MV-4-11 (cell line): Measurements from ENCODE around the gene ODF4.
A peak's percentile ranks its signal among the peaks of the same experiment; 100 is the strongest.
"Not testable (repeated sequence)": the region's sequence is repeated elsewhere in the genome, so short reads cannot be mapped to it uniquely, and the experiment has no call there.

ENCODE experiments used
- DNase-seq: peaks from one replicate; lab custom pipeline; 2025; lab: John Stamatoyannopoulos, UW

The ODF4 gene

GRCh38 chr17:8368193-8368592 is 28.6 kb downstream of the ODF4 start:
- no peak for DNase-seq

GRCh38 chr17:8369944-8370343 is 30.3 kb downstream of the ODF4 start:
- peak; percentile 58 for DNase-seq

GRCh38 chr17:8371786-8372185 is 32.1 kb downstream of the ODF4 start:
- DNase-seq, result no peak

GRCh38 chr17:8372422-8372821 is 32.8 kb downstream of the ODF4 start:
- DNase-seq, result no peak

- not testable (repeated sequence) for DNase-seq
These were observed 34.2 kb downstream of the ODF4 start for GRCh38 chr17:8373856-8374255.

GRCh38 chr17:8375738-8376259 is 36.2 kb downstream of the ODF4 start:
- no peak for DNase-seq

- peak; percentile 87 for DNase-seq
These were observed 36.8 kb downstream of the ODF4 start, which contains the start of gene KRABD2 for GRCh38 chr17:8376271-8377067. TSS of gene KRABD2 (minus strand) at chr17:8376704.

GRCh38 chr17:8377422-8377821 is 37.8 kb downstream of the ODF4 start:
- DNase-seq, result no peak

- DNase-seq, result not testable (repeated sequence)
These were observed 38.5 kb downstream of the ODF4 start for GRCh38 chr17:8378117-8378516.

- no peak for DNase-seq
These were observed 40.4 kb downstream of the ODF4 start for GRCh38 chr17:8380049-8380448.

GRCh38 chr17:8382052-8382879 is 42.6 kb downstream of the ODF4 start:
- DNase-seq, result no peak

- DNase-seq, result no peak
These were observed 43.2 kb downstream of the ODF4 start for GRCh38 chr17:8382880-8383142.

GRCh38 chr17:8383143-8383822 is 43.6 kb downstream of the ODF4 start, which contains the start of gene RPL26:
TSS of gene RPL26 (minus strand) at chr17:8383193. CDS start at chr17:8382310, 883 bp downstream.
- peak; percentile 99 for DNase-seq

- DNase-seq, result no peak
These were observed 45.2 kb downstream of the ODF4 start for GRCh38 chr17:8384801-8385378.

- no peak for DNase-seq
These were observed 47.2 kb downstream of the ODF4 start for GRCh38 chr17:8386841-8387240.

GRCh38 chr17:8387914-8388651 is 48.4 kb downstream of the ODF4 start:
- no peak for DNase-seq

GRCh38 chr17:8391711-8392110 is 52.1 kb downstream of the ODF4 start:
- DNase-seq, result no peak

GRCh38 chr17:8392274-8392673 is 52.6 kb downstream of the ODF4 start:
- no peak for DNase-seq

- DNase-seq, result no peak
These were observed 53.2 kb downstream of the ODF4 start for GRCh38 chr17:8392674-8393469.

- DNase-seq, result no peak
These were observed 54.0 kb downstream of the ODF4 start for GRCh38 chr17:8393470-8394231.
